Lung microvascular endothelial cell (primary cell): ENCODE data around the gene TIMP2. TPM values are rescaled to one million over a fixed set of nuclear protein-coding genes. Genes with fewer than 3 reads are reported as not detected.

Source experiments
- DNase-seq, 2 donors: peaks; one replicate each; pipeline versions ENCODE4 v3.0.0 to v3.0.0-alpha.2; 2010; ENCODE audit warnings: low read depth in 2 of 2
- total RNA-seq: library from RNA; depleted of rRNA; stranded (reverse); fragments of >200 nt; gene quantifications from 2 replicates; pipeline ENCODE4 v1.2.1, GENCODE V29; 2014

The TIMP2 gene
- total RNA-seq, 1 donor from 2014 or later, result 69.2 TPM

DNA sequence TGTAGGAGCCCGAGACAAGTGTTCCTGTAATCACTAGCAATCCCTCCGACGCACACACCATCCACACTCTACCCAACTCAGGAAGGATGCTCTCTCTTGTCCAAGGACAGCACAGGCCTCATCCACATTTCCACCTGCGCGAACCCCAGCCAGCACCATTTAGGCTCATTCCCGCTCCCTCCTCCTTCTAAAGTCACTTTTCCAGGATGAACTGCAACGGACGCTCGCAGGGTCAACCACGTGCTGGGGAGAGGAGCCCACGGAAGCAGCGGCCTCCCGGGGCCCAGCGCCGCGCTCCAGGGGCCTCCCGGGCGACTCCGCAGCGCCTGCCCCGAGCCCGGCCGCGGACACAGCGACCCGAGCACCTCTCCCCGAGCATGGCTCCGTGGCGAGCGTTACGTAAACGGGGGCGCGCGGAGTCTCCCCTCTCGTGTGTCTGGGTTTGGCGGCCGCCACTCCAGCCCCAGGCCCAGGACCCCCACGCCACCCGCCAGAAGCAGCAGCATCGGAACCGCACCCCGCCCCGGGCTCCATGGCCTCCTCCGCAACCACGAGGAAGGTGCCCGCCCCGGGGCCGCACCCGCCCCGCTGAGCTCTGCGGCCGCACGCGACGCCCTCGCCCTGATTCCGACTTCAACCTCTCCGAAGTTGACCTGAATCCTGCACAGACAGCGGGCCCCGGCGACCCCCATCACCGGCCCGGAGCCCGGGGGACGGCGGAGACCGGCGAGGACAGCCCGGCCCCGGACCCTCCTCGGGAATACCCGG lies 85.2 kb downstream of the TIMP2 start:
- DNase-seq, result peak; percentile 36 to 52

GRCh38 chr17:78839235-78839761 lies 85.9 kb downstream of the TIMP2 start:
- peak in 1 of 2 donors; percentile 66 for DNase-seq

GRCh38 chr17:78838574-78839005 lies 86.6 kb downstream of the TIMP2 start:
- no peak for DNase-seq

- DNase-seq, result no peak
Measured at GRCh38 chr17:78836420-78837021, 88.7 kb downstream of the TIMP2 start.

- no peak for DNase-seq
Measured at GRCh38 chr17:78834571-78834970, 90.6 kb downstream of the TIMP2 start.

DNA sequence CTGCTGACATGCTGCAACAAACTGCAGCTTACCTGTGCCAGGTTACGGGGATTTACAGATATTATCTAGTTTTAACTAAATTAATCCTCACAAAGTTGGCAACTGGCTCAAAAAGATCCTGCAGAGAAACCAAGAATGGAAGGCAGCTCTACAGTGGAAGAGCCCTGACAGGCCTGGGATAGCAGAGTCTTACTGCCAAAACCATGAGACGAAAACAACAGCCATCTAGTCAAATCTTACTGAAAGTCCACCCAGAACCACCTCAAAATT lies 92.7 kb downstream of the TIMP2 start:
- DNase-seq, result no peak

DNA sequence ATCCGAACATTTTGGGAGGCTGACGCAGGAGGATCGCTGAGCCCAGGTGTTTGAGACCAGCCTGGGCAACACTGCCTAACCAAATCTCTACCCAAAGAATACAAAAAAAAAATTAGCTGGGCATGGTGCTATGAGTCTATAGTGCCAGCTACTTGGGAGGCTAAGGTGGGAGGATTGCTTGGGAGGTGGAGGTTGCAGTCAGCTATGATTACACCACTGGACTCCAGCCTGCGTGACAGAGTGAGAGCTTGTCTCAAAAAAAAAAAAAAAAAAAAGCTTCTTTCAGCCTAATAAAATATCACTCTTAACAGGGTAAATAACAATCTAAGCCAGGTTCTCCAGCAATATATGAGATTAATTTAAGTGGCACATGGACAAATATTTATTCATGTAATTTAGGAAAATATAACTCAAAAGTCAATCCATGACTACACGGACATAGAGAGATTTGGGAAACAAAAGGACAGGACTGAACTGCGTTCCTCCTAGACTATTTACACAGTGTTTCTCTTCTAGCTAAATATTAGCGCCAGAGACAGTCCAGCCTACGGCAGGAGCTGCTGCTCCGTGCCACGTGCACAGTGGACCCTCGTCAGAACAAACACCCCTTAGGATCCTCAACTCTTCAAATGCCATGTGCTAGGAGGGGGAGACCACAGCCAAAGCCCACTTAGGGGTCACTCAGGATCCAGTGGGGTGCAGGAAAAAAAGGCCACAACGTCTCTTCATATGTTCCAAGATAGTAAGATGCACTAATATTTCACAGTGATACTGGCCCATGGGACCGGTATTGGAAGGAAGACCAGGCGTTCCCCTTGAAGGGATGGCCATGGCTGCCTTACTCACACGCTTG lies 93.3 kb downstream of the TIMP2 start:
- no peak for DNase-seq

DNA sequence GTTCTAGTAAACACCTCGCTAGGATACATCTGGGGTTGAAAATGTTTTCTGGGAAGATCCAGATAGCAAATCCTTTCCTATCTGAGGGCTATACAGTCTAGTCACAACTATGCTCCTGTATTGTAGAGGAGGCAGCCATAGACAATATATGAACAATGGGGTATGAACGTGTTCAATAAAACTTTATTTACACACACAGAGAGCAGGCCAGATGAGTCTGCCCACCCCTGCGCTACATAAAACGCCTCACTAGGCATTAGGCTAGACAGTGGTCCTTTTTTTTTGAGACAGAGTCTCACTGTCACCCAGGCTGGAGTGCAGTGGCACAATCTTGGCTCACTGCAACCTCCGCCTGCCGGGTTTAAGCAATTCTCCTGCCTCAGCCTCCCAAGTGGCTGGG lies 95.7 kb downstream of the TIMP2 start:
- no peak for DNase-seq

GRCh38 chr17:78828470-78829185 lies 96.6 kb downstream of the TIMP2 start:
- DNase-seq, result peak in 1 of 2 donors; percentile 71

- no peak for DNase-seq
Measured at GRCh38 chr17:78826836-78827509, 98.2 kb downstream of the TIMP2 start.

- peak in 1 of 2 donors; percentile 67 for DNase-seq
Measured at GRCh38 chr17:78826421-78826820, 98.8 kb downstream of the TIMP2 start.

DNA sequence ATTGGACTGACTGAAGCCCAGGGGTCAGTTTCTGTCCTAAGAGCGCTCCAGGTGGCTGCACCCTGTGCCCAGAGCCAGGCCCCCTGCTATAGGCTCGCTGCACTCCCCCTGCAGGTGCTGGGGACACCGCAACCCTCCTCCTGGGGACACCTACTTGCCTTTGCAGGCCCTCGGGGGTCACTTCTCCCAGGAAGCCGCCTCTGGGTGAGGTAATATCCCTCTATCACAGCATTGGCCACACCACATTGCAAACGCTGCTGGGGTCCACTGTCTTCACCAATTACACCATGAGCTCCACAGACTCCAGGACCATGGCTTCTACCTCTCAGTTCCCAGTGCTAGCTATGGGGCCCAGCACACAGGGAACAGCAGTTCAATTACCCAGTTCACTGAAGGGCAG lies 99.5 kb downstream of the TIMP2 start:
- no peak for DNase-seq

DNA sequence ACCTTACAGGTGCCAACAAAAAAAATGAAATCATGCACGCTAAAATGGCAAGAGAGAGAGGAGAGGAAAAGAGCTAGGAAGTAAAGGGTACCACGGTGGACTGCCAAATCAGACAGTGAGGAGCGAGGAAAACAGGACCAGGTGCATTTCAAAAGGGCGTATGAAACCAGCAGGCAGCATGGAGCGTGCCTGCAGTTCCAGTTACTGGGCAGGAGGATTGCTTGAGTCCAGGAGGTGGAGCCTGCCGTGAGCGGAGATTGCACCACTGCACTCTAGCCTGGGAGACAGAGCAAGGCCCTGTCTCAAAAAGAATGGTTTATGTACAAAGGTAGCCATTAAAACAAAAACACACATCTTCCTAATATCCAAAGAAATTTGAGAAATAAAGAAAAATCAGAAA lies 100.9 kb downstream of the TIMP2 start:
- DNase-seq, result no peak

GRCh38 chr17:78823282-78824046 lies 101.7 kb downstream of the TIMP2 start:
- DNase-seq, result no peak

DNA sequence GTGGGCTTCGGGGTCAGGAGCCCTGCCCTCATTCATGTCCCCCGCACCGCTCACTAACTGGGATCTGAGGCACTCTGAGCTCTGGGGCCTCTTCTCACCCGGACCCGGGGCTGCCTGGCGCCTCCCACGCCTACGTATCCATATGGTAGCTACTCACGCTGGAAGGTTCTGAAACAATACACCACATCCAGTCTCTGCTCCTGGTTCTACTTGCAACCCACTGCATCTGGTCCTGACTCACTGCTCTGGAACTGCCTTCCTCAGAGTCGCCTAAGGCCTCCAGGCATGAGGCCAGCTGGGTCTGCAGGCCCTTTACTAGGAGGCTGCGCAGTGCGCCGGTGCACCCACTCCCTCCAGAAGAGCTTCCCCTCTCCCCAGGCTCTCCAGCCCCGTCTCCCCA lies 102.6 kb downstream of the TIMP2 start:
- peak in 1 of 2 donors; percentile 61 for DNase-seq

DNA sequence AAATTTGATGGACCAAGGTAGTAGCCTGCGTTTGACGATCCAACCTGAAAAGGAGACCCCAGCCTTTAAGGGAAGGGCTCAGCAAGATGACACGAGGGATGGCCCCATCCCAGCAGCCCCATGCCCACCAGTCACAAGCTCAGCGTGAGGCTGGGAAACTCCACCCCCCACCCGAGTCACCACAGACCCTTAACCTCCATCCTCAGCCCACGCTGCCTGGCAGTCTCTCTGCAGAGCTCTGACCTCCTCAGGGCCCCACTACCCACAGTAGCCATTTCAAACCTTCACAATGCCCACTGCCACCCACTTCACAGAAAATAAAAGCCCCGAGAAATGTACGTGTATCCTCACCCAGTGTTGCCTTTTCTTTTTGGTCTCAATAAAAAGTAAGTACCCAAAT lies 103.2 kb downstream of the TIMP2 start:
- no peak for DNase-seq

- no peak for DNase-seq
Measured at GRCh38 chr17:78820841-78821240, 104.3 kb downstream of the TIMP2 start.

DNA sequence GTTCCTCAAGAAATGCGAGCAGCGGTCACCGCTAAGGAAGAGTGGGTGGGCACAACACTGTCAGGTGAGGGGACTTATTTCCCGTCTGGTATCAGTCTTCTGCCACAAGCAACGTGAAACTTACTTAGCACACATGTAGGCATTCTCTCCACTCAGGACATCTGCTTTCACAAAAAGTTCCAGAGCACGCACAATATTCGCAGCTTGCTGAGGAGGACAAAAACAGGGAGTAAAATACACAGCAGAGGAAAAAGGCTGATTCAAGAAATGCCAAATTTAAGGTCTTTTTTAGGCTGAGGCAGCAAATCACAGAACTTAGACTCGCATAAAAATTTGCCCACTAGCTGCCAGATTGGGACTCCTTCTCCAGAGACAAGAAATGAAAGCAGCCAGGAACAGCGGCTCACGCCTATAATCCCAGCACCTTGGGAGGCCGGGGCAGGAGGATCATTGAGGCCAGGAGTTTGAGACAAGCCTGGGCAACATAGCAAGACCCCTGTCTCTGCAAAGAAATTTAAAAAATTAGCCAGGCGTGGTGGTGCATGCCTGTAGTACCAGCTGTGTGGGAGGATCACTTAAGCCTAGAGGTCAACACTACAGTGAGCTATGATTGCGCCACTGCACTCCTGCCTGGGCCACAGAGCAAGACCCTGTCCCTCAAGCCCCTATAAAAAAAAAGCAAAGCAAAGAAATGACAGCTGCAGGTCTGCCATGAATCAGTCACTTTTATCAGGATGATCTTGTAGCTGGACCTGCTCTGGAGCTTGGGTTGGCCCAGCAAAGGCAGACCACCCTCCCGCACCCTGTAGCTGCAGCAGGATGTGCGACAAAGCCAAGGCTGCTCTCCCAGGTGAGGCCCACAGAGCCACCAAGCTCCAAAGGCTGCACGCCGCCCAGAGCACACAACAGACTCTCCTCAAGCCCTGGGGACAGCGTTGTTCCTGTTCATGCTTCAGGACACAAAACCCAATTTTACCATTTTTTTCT lies 105.1 kb downstream of the TIMP2 start:
- no peak for DNase-seq

GRCh38 chr17:78819402-78819801 lies 105.8 kb downstream of the TIMP2 start:
- DNase-seq, result peak in 1 of 2 donors; percentile 10
